DOHH2 (cell line): ENCODE data around the gene IL7R.
"Not testable (repeated sequence)": the region's sequence is repeated elsewhere in the genome, so short reads cannot be mapped to it uniquely, and the experiment has no call there.

Source experiments
- H3F3A ChIP-seq: fragments of 200-600 bp; sonication (generic), shearing (Covaris generic); 2 replicates; pipeline ENCODE4 v1.6.0; 2016; ENCODE audit warnings: antibody characterized with exemption, mild to moderate bottlenecking; ENCODE audit not compliant: control insufficient read depth, insufficient read depth
- H3K27ac ChIP-seq: fragments of 200-600 bp; sonication (generic); 2 replicates; pipeline ENCODE4 v1.5.1; 2014; ENCODE audit warnings: low read depth, mild to moderate bottlenecking, low read length, moderate library complexity
- H3K27me3 ChIP-seq: fragments of 200-600 bp; sonication (generic); 2 replicates; pipeline ENCODE4 v1.6.1; 2014; ENCODE audit warnings: mild to moderate bottlenecking, low read length, mixed read lengths; ENCODE audit not compliant: control insufficient read depth
- H3K36me3 ChIP-seq: fragments of 200-600 bp; sonication (generic); 2 replicates; pipeline ENCODE4 v1.6.1; 2014; ENCODE audit warnings: mild to moderate bottlenecking, low read length, moderate library complexity, mixed read lengths; ENCODE audit not compliant: control insufficient read depth
- H3K4me1 ChIP-seq: fragments of 200-600 bp; sonication (generic); 2 replicates; pipeline ENCODE4 v1.6.1; 2014; ENCODE audit warnings: mild to moderate bottlenecking, low read length, mixed read lengths; ENCODE audit not compliant: control insufficient read depth
- H3K4me2 ChIP-seq: fragments of 200-600 bp; sonication (generic); 2 replicates; pipeline ENCODE4 v1.6.0; 2014; ENCODE audit warnings: mild to moderate bottlenecking, low read length, moderate library complexity
- H3K4me3 ChIP-seq: fragments of 200-600 bp; sonication (generic); 2 replicates; pipeline ENCODE4 v1.5.1; 2014; ENCODE audit warnings: mild to moderate bottlenecking, low read length, mixed read lengths
- H3K79me2 ChIP-seq: fragments of 200-600 bp; sonication (generic); 2 replicates; pipeline ENCODE4 v1.6.1; 2014; ENCODE audit warnings: mild to moderate bottlenecking, low read length, mixed read lengths; ENCODE audit not compliant: control insufficient read depth
- H3K9me2 ChIP-seq: fragments of 200-600 bp; sonication (generic); replicated peaks from 2 replicates; pipeline ENCODE4 v1.6.1; 2014; ENCODE audit warnings: mild to moderate bottlenecking, low read length, mixed read lengths; ENCODE audit not compliant: control insufficient read depth
- H3K9me3 ChIP-seq: fragments of 200-600 bp; sonication (generic); 2 replicates; pipeline ENCODE4 v1.6.1; 2014; ENCODE audit warnings: antibody characterized with exemption, low read length, mixed read lengths; ENCODE audit not compliant: control insufficient read depth, insufficient read depth
- H4K20me1 ChIP-seq: fragments of 200-600 bp; sonication (generic); 2 replicates; pipeline ENCODE4 v1.6.0; 2014; ENCODE audit warnings: low read depth, mild to moderate bottlenecking, antibody characterized with exemption, low read length, moderate library complexity; ENCODE audit not compliant: control insufficient read depth, insufficient read depth
- CTCF ChIP-seq: fragments of 200-600 bp; sonication (generic); IDR thresholded peaks from one replicate; pipeline ENCODE4 v1.5.1; 2014; ENCODE audit warnings: antibody characterized with exemption, mild to moderate bottlenecking, low read depth, low read length; ENCODE audit not compliant: poor library complexity, severe bottlenecking
- EZH2phosphoT487 ChIP-seq: fragments of 200-600 bp; sonication (generic); IDR thresholded peaks from 2 replicates; pipeline ENCODE4 v1.6.1; 2017; ENCODE audit warnings: borderline replicate concordance, mild to moderate bottlenecking, antibody characterized with exemption, low read length, moderate library complexity, mixed read lengths

The IL7R gene

GRCh38 chr5:35842856-35843255 is 13.8 kb upstream of the IL7R start:
- Histone ChIP-seq H3K36me3 (no peaks in the 10 kb centered on the region; the same call in 1 of the 2 replicates), H3K4me2 (no peak overlapping the region), H4K20me1 (no peaks in the 10 kb centered on the region), H3K27me3 (no peaks in the 10 kb centered on the region), H3K27ac (no peak overlapping the region), H3K79me2 (no peaks in the 10 kb centered on the region), H3K9me3 (peaks cover 30% of the 10 kb centered on the region), H3K4me1 (no peaks in the 10 kb centered on the region), H3K9me2 (no peaks in the 10 kb centered on the region), H3F3A (no peaks in the 10 kb centered on the region), H3K4me3 (no peak overlapping the region)
- TF ChIP-seq EZH2phosphoT487 = no peak
- no peak for TF ChIP-seq CTCF

- not testable (repeated sequence) for H4K20me1 ChIP-seq, H3K27me3 ChIP-seq, H3K4me2 ChIP-seq, H3K9me2 ChIP-seq, H3K4me3 ChIP-seq, H3K36me3 ChIP-seq, H3K27ac ChIP-seq, H3K4me1 ChIP-seq, H3F3A ChIP-seq, H3K79me2 ChIP-seq
- peaks cover 33% of the 10 kb centered on the region for H3K9me3 ChIP-seq
Measured at GRCh38 chr5:35845508-35845907, 11.2 kb upstream of the IL7R start.

- Histone ChIP-seq H3F3A (no peaks in the 10 kb centered on the region), H3K9me3 (peaks cover 33% of the 10 kb centered on the region), H3K27ac (no peak overlapping the region), H3K36me3 (no peaks in the 10 kb centered on the region; the same call in 1 of the 2 replicates), H4K20me1 (no peaks in the 10 kb centered on the region), H3K4me3 (no peak overlapping the region), H3K4me1 (peaks cover 10% of the 10 kb centered on the region), H3K4me2 (no peak overlapping the region), H3K9me2 (no peaks in the 10 kb centered on the region), H3K79me2 (no peaks in the 10 kb centered on the region), H3K27me3 (no peaks in the 10 kb centered on the region)
- TF ChIP-seq EZH2phosphoT487 (no peak), CTCF (no peak)
Measured at GRCh38 chr5:35847491-35847890, 9.2 kb upstream of the IL7R start.

- H3K9me3 ChIP-seq = peaks cover 33% of the 10 kb centered on the region
- no peak for TF ChIP-seq CTCF
- TF ChIP-seq EZH2phosphoT487 = no peak
Measured at GRCh38 chr5:35847961-35848360, 8.7 kb upstream of the IL7R start.

More at GRCh38 chr5:35847961-35848360, 8.7 kb upstream of the IL7R start:
- Histone ChIP-seq H3K79me2 (no peaks in the 10 kb centered on the region), H3K27me3 (no peaks in the 10 kb centered on the region), H4K20me1 (no peaks in the 10 kb centered on the region), H3K27ac (no peak overlapping the region), H3K4me3 (no peak overlapping the region), H3F3A (no peaks in the 10 kb centered on the region), H3K4me2 (no peak overlapping the region), H3K9me2 (no peaks in the 10 kb centered on the region), H3K4me1 (peaks cover 14% of the 10 kb centered on the region), H3K36me3 (no peaks in the 10 kb centered on the region; the same call in 1 of the 2 replicates)
